SK-N-SH (cell line): ENCODE measurements around the gene DDX1. TPM values are rescaled to one million over a fixed set of nuclear protein-coding genes. Genes with fewer than 3 reads are reported as not detected.

Source experiments
- CTCF ChIA-PET: fragments of 300-600, 350-600 bp; formaldehyde crosslinking; extraction: SDS; loops from one replicate; lab custom pipeline; 2021; lab: Yijun Ruan, JAX
- POLR2A ChIA-PET: fragments of 350-600 bp; sonication (Branson Sonifier 250); formaldehyde crosslinking; extraction: SDS; loops from one replicate; lab custom pipeline; 2020; ENCODE audit warnings: antibody characterized with exemption, inconsistent platforms; lab: Yijun Ruan, JAX
- DNase-seq: peaks from one replicate; pipeline ENCODE4 v3.0.0; 2012
- H2AFZ ChIP-seq: fragments of 200-600 bp; sonication (generic); 2 replicates; pipeline ENCODE4 v1.8.1; 2016; ENCODE audit warnings: antibody characterized with exemption, mild to moderate bottlenecking, low read depth
- H3F3A ChIP-seq: fragments of 200-600 bp; sonication (generic); replicated peaks from 2 replicates; pipeline ENCODE3; 2016; ENCODE audit warnings: antibody characterized with exemption, mild to moderate bottlenecking; ENCODE audit not compliant: insufficient read depth
- H3K27ac ChIP-seq, 2 experiments: fragments of 200-500 bp in 1 of 2; fragments of 200-600 bp in 1 of 2; sonication (Bioruptor generic) in 1 of 2; sonication (generic), shearing (Covaris generic) in 1 of 2; 2 replicates each; pipeline versions ENCODE4 v1.5.1 to v1.6.1; 2014 to 2016; ENCODE audit warnings: low read depth in 2 of 2, inconsistent platforms in 1 of 2, low read length in 1 of 2, mild to moderate bottlenecking in 1 of 2, mixed read lengths in 1 of 2
- H3K27me3 ChIP-seq: fragments of 200-600 bp; sonication (generic), shearing (Covaris generic); 2 replicates; pipeline ENCODE4 v1.6.1; 2016; ENCODE audit warnings: mixed run types; ENCODE audit not compliant: insufficient read depth
- H3K36me3 ChIP-seq, 2 experiments: fragments of 200-500 bp in 1 of 2; fragments of 200-600 bp in 1 of 2; sonication (Bioruptor generic) in 1 of 2; sonication (generic) in 1 of 2; replicated peaks in 1 of 2; 2 replicates each; pipeline versions ENCODE3 to v1.5.1; 2014 to 2016; ENCODE audit warnings: low read length in 1 of 2, mild to moderate bottlenecking in 1 of 2; ENCODE audit not compliant: insufficient read depth in 2 of 2, control insufficient read depth in 1 of 2
- H3K4me1 ChIP-seq, 2 experiments: fragments of 200-500 bp in 1 of 2; fragments of 200-600 bp in 1 of 2; sonication (Bioruptor generic) in 1 of 2; sonication (generic), shearing (Covaris generic) in 1 of 2; 2 replicates each; pipeline versions ENCODE4 v1.5.1 to v1.6.1; 2014 to 2016; ENCODE audit warnings: low read depth in 1 of 2, low read length in 1 of 2, mixed run types in 1 of 2; ENCODE audit not compliant: insufficient read depth in 2 of 2, control insufficient read depth in 1 of 2
- H3K4me2 ChIP-seq: fragments of 200-600 bp; sonication (generic), shearing (Covaris generic); 2 replicates; pipeline ENCODE4 v1.6.1; 2017; ENCODE audit warnings: mixed run types
- H3K4me3 ChIP-seq, 2 experiments: fragments of 200-500 bp in 1 of 2; fragments of 200-600 bp in 1 of 2; sonication (Bioruptor generic) in 1 of 2; sonication (generic), shearing (Covaris generic) in 1 of 2; 2 replicates each; pipeline versions ENCODE4 v1.5.1 to v1.8.1; 2014 to 2016; ENCODE audit warnings: low read depth in 2 of 2, inconsistent platforms in 1 of 2, low read length in 1 of 2, mild to moderate bottlenecking in 1 of 2, mixed read lengths in 1 of 2, moderate library complexity in 1 of 2
- H3K79me2 ChIP-seq: fragments of 200-600 bp; sonication (generic); 2 replicates; pipeline ENCODE4 v1.8.1; 2017; ENCODE audit warnings: mild to moderate bottlenecking; ENCODE audit not compliant: insufficient read depth
- H3K9ac ChIP-seq: fragments of 200-600 bp; sonication (generic); 2 replicates; pipeline ENCODE4 v1.6.1; 2017; ENCODE audit warnings: mixed run types
- H3K9me2 ChIP-seq: fragments of 200-600 bp; sonication (generic); 2 replicates; pipeline ENCODE4 v1.6.1; 2017; ENCODE audit warnings: mixed run types
- H3K9me3 ChIP-seq: fragments of 200-600 bp; sonication (generic); 2 replicates; pipeline ENCODE4 v1.6.1; 2017; ENCODE audit warnings: mixed run types, mild to moderate bottlenecking, moderate library complexity
- H4K20me1 ChIP-seq: fragments of 200-600 bp; sonication (generic); 2 replicates; pipeline ENCODE4 v1.6.1; 2017; ENCODE audit warnings: mild to moderate bottlenecking, mixed run types; ENCODE audit not compliant: insufficient read depth
- CHD2 ChIP-seq: fragments of 150-350 bp; IDR thresholded peaks from 2 replicates; pipeline ENCODE4 v1.6.1; 2018; ENCODE audit warnings: low read length; ENCODE audit not compliant: partially characterized antibody
- EP300 ChIP-seq, 2 experiments: IDR thresholded peaks; 2 replicates each; pipeline versions ENCODE4 v1.4.0 to v1.6.1; 2012; ENCODE audit warnings: borderline replicate concordance in 1 of 2, low read depth in 1 of 2, low read length in 1 of 2
- EZH2phosphoT487 ChIP-seq: fragments of 200-600 bp; sonication (generic); IDR thresholded peaks from 2 replicates; pipeline ENCODE4 v1.6.1; 2017; ENCODE audit warnings: low read depth, mixed run types, mild to moderate bottlenecking, antibody characterized with exemption, moderate library complexity, borderline replicate concordance
- FOSL2 ChIP-seq: IDR thresholded peaks from 2 replicates; pipeline ENCODE4 v1.4.0; 2012; ENCODE audit warnings: low read depth, mild to moderate bottlenecking, moderate library complexity, borderline replicate concordance
- FOXJ3 ChIP-seq: sonication (generic); formaldehyde crosslinking; IDR thresholded peaks from 2 replicates; pipeline ENCODE4 v1.5.1; 2020; ENCODE audit warnings: mild to moderate bottlenecking, missing genetic modification reagents
- FOXM1 ChIP-seq: IDR thresholded peaks from 2 replicates; pipeline ENCODE4 v1.4.0; 2012; ENCODE audit warnings: low read depth, mild to moderate bottlenecking
- JUND ChIP-seq: IDR thresholded peaks from 2 replicates; pipeline ENCODE4 v1.4.0; 2012
- MEF2A ChIP-seq: IDR thresholded peaks from 2 replicates; pipeline ENCODE4 v1.4.0; 2012; ENCODE audit warnings: low read depth, borderline replicate concordance
- MXI1 ChIP-seq: IDR thresholded peaks from 2 replicates; pipeline ENCODE4 v1.6.1; 2012; ENCODE audit warnings: mild to moderate bottlenecking, low read depth, low read length, improper control_type of control experiment
- POLR2AphosphoS5 ChIP-seq: IDR thresholded peaks from 2 replicates; pipeline ENCODE4 v1.6.1; 2012; ENCODE audit warnings: low read depth, low read length
- SIN3A ChIP-seq: IDR thresholded peaks from 2 replicates; pipeline ENCODE4 v1.6.1; 2012; ENCODE audit warnings: low read depth, mild to moderate bottlenecking, low read length, moderate library complexity, borderline replicate concordance
- TEAD4 ChIP-seq: IDR thresholded peaks from 2 replicates; pipeline ENCODE4 v1.4.0; 2012; ENCODE audit warnings: mild to moderate bottlenecking, borderline replicate concordance; ENCODE audit not compliant: insufficient read depth
- polyA plus RNA-seq, 3 experiments: library from polyadenylated mRNA; depleted of rRNA; stranded (reverse); fragments of >200 nt; gene quantifications; 2 replicates each; pipeline ENCODE4 v1.2.3, GENCODE V29; 2012
- TF ChIP-seq, protein P1 (sequence below): IDR thresholded peaks from 2 replicates; pipeline ENCODE4 v1.4.0; 2012; ENCODE audit warnings: low read depth
- TF ChIP-seq, protein P2 (sequence below): IDR thresholded peaks from 2 replicates; pipeline ENCODE4 v1.4.0; 2012; ENCODE audit warnings: low read depth, borderline replicate concordance
- TF ChIP-seq, protein P3 (sequence below): IDR thresholded peaks from 2 replicates; pipeline ENCODE4 v1.6.1; 2012; ENCODE audit warnings: mild to moderate bottlenecking, low read depth, low read length, moderate library complexity
- TF ChIP-seq, protein P4 (sequence below): IDR thresholded peaks from 2 replicates; pipeline ENCODE4; 2012
- TF ChIP-seq, protein P5 (sequence below): fragments of 200-600 bp; sonication (generic); IDR thresholded peaks from 2 replicates; pipeline ENCODE4 v1.6.1; 2017; ENCODE audit warnings: antibody characterized with exemption, mild to moderate bottlenecking, moderate library complexity

The DDX1 gene
- polyA plus RNA-seq, 1 of the 3 experiments (the other 2 are of a cell fraction): 54.5 TPM

DNA sequence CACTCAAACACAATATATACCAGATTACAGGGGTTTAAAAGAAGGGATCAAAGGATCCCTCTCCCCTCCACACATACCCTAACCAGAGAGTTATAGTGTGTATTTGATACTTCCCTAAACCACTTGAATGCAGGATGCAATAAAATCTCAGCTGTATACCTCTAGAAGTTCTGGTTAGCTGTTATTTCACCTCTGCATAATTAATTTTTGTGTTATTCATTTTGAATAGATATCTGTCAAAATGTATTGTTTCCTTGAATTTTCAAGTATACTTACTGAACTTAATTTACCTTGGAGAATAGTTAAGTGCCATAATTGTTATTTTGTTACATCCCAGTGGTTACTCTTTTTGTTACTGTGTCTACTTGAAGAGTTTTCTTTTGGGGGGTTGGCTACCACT, 34.5 kb downstream of the DDX1 start:
- no peak overlapping the region for H3K27ac ChIP-seq
- CTCF ChIA-PET: interaction anchor here (0.9 kb wide), 1 partner anchor 983 kb away, joined by 3 read pairs; no protein-coding TSS in a partner anchor
- H3K4me1 ChIP-seq: no peaks in the 10 kb centered on the region

DNA sequence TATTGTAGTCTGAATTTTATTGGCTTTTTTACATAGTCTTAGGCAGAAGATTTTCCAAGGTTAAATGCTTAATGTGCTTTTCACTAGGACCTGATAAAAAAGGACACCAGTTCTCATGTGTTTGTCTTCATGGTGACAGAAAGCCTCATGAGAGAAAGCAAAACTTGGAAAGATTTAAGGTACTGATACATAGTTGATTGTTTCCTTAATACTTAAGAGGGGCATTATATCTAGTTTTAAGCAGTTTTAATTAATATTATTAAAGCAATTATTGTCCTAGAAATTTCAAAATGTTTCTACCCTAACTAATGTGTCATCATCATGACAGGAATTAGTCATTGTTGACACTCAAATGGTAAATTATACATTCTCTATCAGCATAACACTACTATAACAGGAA, 35.3 kb downstream of the DDX1 start:
- H3K27me3 ChIP-seq: no peaks in the 10 kb centered on the region

More for the DNA sequence above, 34.5 kb downstream of the DDX1 start:
- H2AFZ ChIP-seq: no peak overlapping the region
- no peaks in the 10 kb centered on the region for H3K27me3 ChIP-seq
- peaks cover 95 to 96% of the 10 kb centered on the region in 2 experiments for H3K36me3 ChIP-seq
- TF ChIP-seq EP300 (IDR thresholded peaks at IDR 0.05; ENCODE audit: borderline replicate concordance in 1 of 2, low read depth in 1 of 2, low read length in 1 of 2) (no peak), FOXM1 (no peak)
- TF ChIP-seq, protein P1, sequence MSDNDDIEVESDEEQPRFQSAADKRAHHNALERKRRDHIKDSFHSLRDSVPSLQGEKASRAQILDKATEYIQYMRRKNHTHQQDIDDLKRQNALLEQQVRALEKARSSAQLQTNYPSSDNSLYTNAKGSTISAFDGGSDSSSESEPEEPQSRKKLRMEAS: no peak
- TF ChIP-seq, protein P2, sequence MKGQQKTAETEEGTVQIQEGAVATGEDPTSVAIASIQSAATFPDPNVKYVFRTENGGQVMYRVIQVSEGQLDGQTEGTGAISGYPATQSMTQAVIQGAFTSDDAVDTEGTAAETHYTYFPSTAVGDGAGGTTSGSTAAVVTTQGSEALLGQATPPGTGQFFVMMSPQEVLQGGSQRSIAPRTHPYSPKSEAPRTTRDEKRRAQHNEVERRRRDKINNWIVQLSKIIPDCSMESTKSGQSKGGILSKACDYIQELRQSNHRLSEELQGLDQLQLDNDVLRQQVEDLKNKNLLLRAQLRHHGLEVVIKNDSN: no peak
- H4K20me1 ChIP-seq: no peaks in the 10 kb centered on the region
- H3K9me3 ChIP-seq: no peaks in the 10 kb centered on the region
- H3K79me2 ChIP-seq: no peaks in the 10 kb centered on the region
- no peaks in the 10 kb centered on the region for H3K9me2 ChIP-seq
- DNase-seq: no peak
- POLR2A ChIA-PET: no interaction called here
- no peak overlapping the region for H3K4me3 ChIP-seq
- H3K9ac ChIP-seq: no peak overlapping the region
- no peak overlapping the region for H3K4me2 ChIP-seq
- no peaks in the 10 kb centered on the region for H3F3A ChIP-seq

More for the DNA sequence above, 35.3 kb downstream of the DDX1 start:
- H3F3A ChIP-seq: no peaks in the 10 kb centered on the region
- no peak overlapping the region for H3K4me3 ChIP-seq
- ChIA-PET POLR2A (no interaction called here), CTCF (interaction anchor here (0.9 kb wide), 1 partner anchor 982 kb away, joined by 3 read pairs; no protein-coding TSS in a partner anchor)
- TF ChIP-seq, protein P3, sequence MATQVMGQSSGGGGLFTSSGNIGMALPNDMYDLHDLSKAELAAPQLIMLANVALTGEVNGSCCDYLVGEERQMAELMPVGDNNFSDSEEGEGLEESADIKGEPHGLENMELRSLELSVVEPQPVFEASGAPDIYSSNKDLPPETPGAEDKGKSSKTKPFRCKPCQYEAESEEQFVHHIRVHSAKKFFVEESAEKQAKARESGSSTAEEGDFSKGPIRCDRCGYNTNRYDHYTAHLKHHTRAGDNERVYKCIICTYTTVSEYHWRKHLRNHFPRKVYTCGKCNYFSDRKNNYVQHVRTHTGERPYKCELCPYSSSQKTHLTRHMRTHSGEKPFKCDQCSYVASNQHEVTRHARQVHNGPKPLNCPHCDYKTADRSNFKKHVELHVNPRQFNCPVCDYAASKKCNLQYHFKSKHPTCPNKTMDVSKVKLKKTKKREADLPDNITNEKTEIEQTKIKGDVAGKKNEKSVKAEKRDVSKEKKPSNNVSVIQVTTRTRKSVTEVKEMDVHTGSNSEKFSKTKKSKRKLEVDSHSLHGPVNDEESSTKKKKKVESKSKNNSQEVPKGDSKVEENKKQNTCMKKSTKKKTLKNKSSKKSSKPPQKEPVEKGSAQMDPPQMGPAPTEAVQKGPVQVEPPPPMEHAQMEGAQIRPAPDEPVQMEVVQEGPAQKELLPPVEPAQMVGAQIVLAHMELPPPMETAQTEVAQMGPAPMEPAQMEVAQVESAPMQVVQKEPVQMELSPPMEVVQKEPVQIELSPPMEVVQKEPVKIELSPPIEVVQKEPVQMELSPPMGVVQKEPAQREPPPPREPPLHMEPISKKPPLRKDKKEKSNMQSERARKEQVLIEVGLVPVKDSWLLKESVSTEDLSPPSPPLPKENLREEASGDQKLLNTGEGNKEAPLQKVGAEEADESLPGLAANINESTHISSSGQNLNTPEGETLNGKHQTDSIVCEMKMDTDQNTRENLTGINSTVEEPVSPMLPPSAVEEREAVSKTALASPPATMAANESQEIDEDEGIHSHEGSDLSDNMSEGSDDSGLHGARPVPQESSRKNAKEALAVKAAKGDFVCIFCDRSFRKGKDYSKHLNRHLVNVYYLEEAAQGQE: no peak
- TF ChIP-seq SIN3A (no peak), CHD2 (no peak), MXI1 (no peak), EZH2phosphoT487 (no peak), FOXJ3 (CRISPR knock-in tag) (no peak), FOXM1 (no peak), JUND (no peak), POLR2AphosphoS5 (no peak), MEF2A (no peak), TEAD4 (no peak), FOSL2 (no peak)
- TF ChIP-seq, protein P4, sequence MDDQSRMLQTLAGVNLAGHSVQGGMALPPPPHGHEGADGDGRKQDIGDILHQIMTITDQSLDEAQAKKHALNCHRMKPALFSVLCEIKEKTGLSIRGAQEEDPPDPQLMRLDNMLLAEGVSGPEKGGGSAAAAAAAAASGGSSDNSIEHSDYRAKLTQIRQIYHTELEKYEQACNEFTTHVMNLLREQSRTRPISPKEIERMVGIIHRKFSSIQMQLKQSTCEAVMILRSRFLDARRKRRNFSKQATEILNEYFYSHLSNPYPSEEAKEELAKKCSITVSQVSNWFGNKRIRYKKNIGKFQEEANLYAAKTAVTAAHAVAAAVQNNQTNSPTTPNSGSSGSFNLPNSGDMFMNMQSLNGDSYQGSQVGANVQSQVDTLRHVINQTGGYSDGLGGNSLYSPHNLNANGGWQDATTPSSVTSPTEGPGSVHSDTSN: no peak
- TF ChIP-seq, protein P5, sequence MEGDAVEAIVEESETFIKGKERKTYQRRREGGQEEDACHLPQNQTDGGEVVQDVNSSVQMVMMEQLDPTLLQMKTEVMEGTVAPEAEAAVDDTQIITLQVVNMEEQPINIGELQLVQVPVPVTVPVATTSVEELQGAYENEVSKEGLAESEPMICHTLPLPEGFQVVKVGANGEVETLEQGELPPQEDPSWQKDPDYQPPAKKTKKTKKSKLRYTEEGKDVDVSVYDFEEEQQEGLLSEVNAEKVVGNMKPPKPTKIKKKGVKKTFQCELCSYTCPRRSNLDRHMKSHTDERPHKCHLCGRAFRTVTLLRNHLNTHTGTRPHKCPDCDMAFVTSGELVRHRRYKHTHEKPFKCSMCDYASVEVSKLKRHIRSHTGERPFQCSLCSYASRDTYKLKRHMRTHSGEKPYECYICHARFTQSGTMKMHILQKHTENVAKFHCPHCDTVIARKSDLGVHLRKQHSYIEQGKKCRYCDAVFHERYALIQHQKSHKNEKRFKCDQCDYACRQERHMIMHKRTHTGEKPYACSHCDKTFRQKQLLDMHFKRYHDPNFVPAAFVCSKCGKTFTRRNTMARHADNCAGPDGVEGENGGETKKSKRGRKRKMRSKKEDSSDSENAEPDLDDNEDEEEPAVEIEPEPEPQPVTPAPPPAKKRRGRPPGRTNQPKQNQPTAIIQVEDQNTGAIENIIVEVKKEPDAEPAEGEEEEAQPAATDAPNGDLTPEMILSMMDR: no peak
- no peaks in the 10 kb centered on the region for H3K4me1 ChIP-seq
- H3K4me2 ChIP-seq: no peak overlapping the region
- H3K27ac ChIP-seq: no peak overlapping the region
- no peak overlapping the region for H3K9ac ChIP-seq
- H3K79me2 ChIP-seq: no peaks in the 10 kb centered on the region
- no peaks in the 10 kb centered on the region for H3K9me3 ChIP-seq
- no peaks in the 10 kb centered on the region for H3K9me2 ChIP-seq
- DNase-seq: no peak
- peaks cover 94 to 98% of the 10 kb centered on the region in 2 experiments for H3K36me3 ChIP-seq
- H4K20me1 ChIP-seq: no peaks in the 10 kb centered on the region
- H2AFZ ChIP-seq: no peak overlapping the region
